ENCODE results near the gene GNAT1.

DNA sequence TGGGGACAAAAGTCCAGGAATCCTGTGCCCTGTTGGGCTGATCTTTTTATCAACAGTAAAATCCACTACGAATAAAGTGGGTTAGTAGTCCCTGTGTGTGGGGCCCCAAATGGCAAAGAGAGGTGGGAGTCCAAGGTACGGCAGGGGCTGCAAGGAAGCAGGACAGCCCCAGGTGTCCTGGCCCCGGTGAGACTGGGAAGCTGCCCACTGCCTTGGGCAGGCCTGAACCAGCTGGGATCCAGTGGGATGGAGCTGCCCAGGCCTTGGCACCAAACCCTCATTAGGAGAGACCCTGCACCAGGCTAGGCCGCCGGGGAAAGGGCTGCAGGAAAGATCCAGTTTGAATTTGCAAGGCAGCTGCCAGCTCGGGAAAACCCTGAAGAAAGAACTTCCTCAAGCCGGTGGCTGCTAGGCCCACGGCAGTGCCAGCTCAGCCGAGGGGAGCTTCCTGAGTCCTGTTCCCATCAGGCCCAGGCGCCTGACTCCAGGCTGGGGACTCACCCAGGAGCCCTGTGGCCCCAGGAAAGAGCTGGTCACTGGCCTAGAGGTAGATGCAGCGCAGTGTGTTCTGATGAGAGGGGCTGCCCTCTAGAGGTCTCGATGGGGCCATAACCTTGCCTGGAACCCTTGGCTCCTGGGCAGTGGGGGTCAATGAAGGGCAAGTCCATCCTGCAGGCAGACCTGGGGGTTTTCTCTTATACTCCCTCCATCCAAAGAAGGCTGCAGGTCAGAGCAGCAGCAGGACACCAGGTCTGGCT lies 30.2 kb downstream of the GNAT1 start:
- TF ChIP-seq POLR2AphosphoS5 (IDR thresholded peaks at IDR 0.05; ENCODE audit: low read depth, low read length), result no peak
- no peak for TF ChIP-seq POLR2A (IDR thresholded peaks at IDR 0.05; ENCODE audit: low read depth, low read length)
- TF ChIP-seq TAF1 (IDR thresholded peaks at IDR 0.05; ENCODE audit: borderline replicate concordance, low read depth, low read length), result no peak
